Neural crest cell (in vitro differentiated cells): Measurements from ENCODE around the gene MAGI2. TPM values are rescaled to one million over a fixed set of nuclear protein-coding genes. Genes with fewer than 3 reads are reported as not detected.

Experiments used
- DNase-seq: peaks from one replicate; pipeline ENCODE4 v3.0.0; 2021; ENCODE audit warnings: low read depth, mixed read lengths, low spot score
- H3K27ac Mint-ChIP-seq: one replicate; pipeline ENCODE4 v1.8.0; 2021; ENCODE audit warnings: mild to moderate bottlenecking, mixed read lengths; ENCODE audit not compliant: unreplicated experiment
- H3K27me3 Mint-ChIP-seq: 2 replicates; pipeline ENCODE4 v1.8.0; 2021; ENCODE audit warnings: low read depth, mild to moderate bottlenecking, mixed read lengths
- H3K36me3 Mint-ChIP-seq: 2 replicates; pipeline ENCODE4 v1.8.0; 2021; ENCODE audit warnings: low read depth, mild to moderate bottlenecking, mixed read lengths
- H3K4me1 Mint-ChIP-seq: 2 replicates; pipeline ENCODE4 v1.8.0; 2021; ENCODE audit warnings: mixed read lengths
- H3K4me3 Mint-ChIP-seq: one replicate; pipeline ENCODE4 v1.8.0; 2021; ENCODE audit warnings: mild to moderate bottlenecking, mixed read lengths
- H3K9me3 Mint-ChIP-seq: 2 replicates; pipeline ENCODE4 v1.8.0; 2021; ENCODE audit warnings: mixed read lengths
- CTCF ChIP-seq: fragments of 200-600 bp; sonication (generic); conservative IDR thresholded peaks from 2 replicates; pipeline ENCODE4 v1.5.0; 2021; ENCODE audit warnings: antibody characterized with exemption, mild to moderate bottlenecking
- total RNA-seq: library from RNA; stranded (reverse); gene quantifications from 2 replicates; pipeline ENCODE4 v1.2.1, GENCODE V29; 2021

The MAGI2 gene
- total RNA-seq, 1 donor from 2014 or later: 10.0 TPM

- H3K4me3 Mint-ChIP-seq: no peak overlapping the region
- no peak for DNase-seq
- H3K27ac Mint-ChIP-seq: no peak overlapping the region
- TF ChIP-seq CTCF: no peak
- H3K27me3 Mint-ChIP-seq: no peaks in the 10 kb centered on the region
- H3K4me1 Mint-ChIP-seq: no peaks in the 10 kb centered on the region
- H3K36me3 Mint-ChIP-seq: no peaks in the 10 kb centered on the region
- H3K9me3 Mint-ChIP-seq: no peaks in the 10 kb centered on the region
Measured at GRCh38 chr7:78127009-78127408, 1326.5 kb downstream of the MAGI2 start.

- no peaks in the 10 kb centered on the region for H3K36me3 Mint-ChIP-seq
- no peak overlapping the region for H3K27ac Mint-ChIP-seq
Measured at GRCh38 chr7:78125884-78126283, 1327.6 kb downstream of the MAGI2 start.

GRCh38 chr7:78124216-78124615, 1329.3 kb downstream of the MAGI2 start:
- DNase-seq: no peak
- Mint-ChIP-seq H3K9me3 (no peaks in the 10 kb centered on the region), H3K36me3 (no peaks in the 10 kb centered on the region), H3K4me3 (no peak overlapping the region), H3K27ac (peak overlapping the region; percentile 84), H3K4me1 (no peaks in the 10 kb centered on the region), H3K27me3 (no peaks in the 10 kb centered on the region)
- no peak for TF ChIP-seq CTCF

More at GRCh38 chr7:78125884-78126283, 1327.6 kb downstream of the MAGI2 start:
- H3K9me3 Mint-ChIP-seq: no peaks in the 10 kb centered on the region
- no peak overlapping the region for H3K4me3 Mint-ChIP-seq
- H3K4me1 Mint-ChIP-seq: no peaks in the 10 kb centered on the region
- no peak for TF ChIP-seq CTCF
- no peaks in the 10 kb centered on the region for H3K27me3 Mint-ChIP-seq
- DNase-seq: no peak

GRCh38 chr7:78121888-78122287, 1331.6 kb downstream of the MAGI2 start:
- H3K9me3 Mint-ChIP-seq: no peaks in the 10 kb centered on the region
- no peak overlapping the region for H3K27ac Mint-ChIP-seq

GRCh38 chr7:78118470-78118869, 1335.0 kb downstream of the MAGI2 start:
- no peaks in the 10 kb centered on the region for H3K9me3 Mint-ChIP-seq
- TF ChIP-seq CTCF: no peak
- H3K27me3 Mint-ChIP-seq: no peaks in the 10 kb centered on the region
- no peaks in the 10 kb centered on the region for H3K4me1 Mint-ChIP-seq
- no peak for DNase-seq
- no peaks in the 10 kb centered on the region for H3K36me3 Mint-ChIP-seq
- no peak overlapping the region for H3K4me3 Mint-ChIP-seq
- H3K27ac Mint-ChIP-seq: no peak overlapping the region

More at GRCh38 chr7:78121888-78122287, 1331.6 kb downstream of the MAGI2 start:
- TF ChIP-seq CTCF: no peak
- DNase-seq: no peak
- Mint-ChIP-seq H3K4me1 (no peaks in the 10 kb centered on the region), H3K36me3 (no peaks in the 10 kb centered on the region), H3K27me3 (no peaks in the 10 kb centered on the region), H3K4me3 (no peak overlapping the region)

- H3K4me3 Mint-ChIP-seq: no peak overlapping the region
- peaks cover 13% of the 10 kb centered on the region for H3K4me1 Mint-ChIP-seq
- H3K27me3 Mint-ChIP-seq: peaks cover 2% of the 10 kb centered on the region
- no peak for TF ChIP-seq CTCF
- H3K36me3 Mint-ChIP-seq: no peaks in the 10 kb centered on the region
- no peak for DNase-seq
- no peaks in the 10 kb centered on the region for H3K9me3 Mint-ChIP-seq
- H3K27ac Mint-ChIP-seq: no peak overlapping the region
Measured at GRCh38 chr7:78115876-78116275, 1337.6 kb downstream of the MAGI2 start.
